DND-41 (cell line): ENCODE measurements around the gene USF2.

Experiments used
- EZH2 ChIP-seq: IDR thresholded peaks from 3 replicates; pipeline ENCODE4 v1.6.1; 2012; ENCODE audit warnings: borderline replicate concordance, low read depth, mild to moderate bottlenecking, moderate library complexity, low read length, inconsistent platforms; ENCODE audit not compliant: severe bottlenecking
- TF ChIP-seq, protein P1 (sequence below): IDR thresholded peaks from 2 replicates; pipeline ENCODE4 v1.5.1; 2012; ENCODE audit warnings: borderline replicate concordance, low read length, moderate library complexity, mild to moderate bottlenecking; ENCODE audit not compliant: poor library complexity, severe bottlenecking; ENCODE audit errors: extremely low read depth

GRCh38 chr19:35226748-35227147 lies 42.0 kb upstream of the USF2 start:
- TF ChIP-seq, protein P1, sequence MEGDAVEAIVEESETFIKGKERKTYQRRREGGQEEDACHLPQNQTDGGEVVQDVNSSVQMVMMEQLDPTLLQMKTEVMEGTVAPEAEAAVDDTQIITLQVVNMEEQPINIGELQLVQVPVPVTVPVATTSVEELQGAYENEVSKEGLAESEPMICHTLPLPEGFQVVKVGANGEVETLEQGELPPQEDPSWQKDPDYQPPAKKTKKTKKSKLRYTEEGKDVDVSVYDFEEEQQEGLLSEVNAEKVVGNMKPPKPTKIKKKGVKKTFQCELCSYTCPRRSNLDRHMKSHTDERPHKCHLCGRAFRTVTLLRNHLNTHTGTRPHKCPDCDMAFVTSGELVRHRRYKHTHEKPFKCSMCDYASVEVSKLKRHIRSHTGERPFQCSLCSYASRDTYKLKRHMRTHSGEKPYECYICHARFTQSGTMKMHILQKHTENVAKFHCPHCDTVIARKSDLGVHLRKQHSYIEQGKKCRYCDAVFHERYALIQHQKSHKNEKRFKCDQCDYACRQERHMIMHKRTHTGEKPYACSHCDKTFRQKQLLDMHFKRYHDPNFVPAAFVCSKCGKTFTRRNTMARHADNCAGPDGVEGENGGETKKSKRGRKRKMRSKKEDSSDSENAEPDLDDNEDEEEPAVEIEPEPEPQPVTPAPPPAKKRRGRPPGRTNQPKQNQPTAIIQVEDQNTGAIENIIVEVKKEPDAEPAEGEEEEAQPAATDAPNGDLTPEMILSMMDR = no peak
- no peak for TF ChIP-seq EZH2
